Measurements from ENCODE around the gene SPPL2C. TPM values are rescaled to one million over a fixed set of nuclear protein-coding genes. Genes with fewer than 3 reads are reported as not detected.

SPPL2C gene
- total and polyA plus RNA-seq, 10 of the 15 experiments (the other 5 are each of a cell fraction or from before 2014, with no cell fraction given): not detected

DNA sequence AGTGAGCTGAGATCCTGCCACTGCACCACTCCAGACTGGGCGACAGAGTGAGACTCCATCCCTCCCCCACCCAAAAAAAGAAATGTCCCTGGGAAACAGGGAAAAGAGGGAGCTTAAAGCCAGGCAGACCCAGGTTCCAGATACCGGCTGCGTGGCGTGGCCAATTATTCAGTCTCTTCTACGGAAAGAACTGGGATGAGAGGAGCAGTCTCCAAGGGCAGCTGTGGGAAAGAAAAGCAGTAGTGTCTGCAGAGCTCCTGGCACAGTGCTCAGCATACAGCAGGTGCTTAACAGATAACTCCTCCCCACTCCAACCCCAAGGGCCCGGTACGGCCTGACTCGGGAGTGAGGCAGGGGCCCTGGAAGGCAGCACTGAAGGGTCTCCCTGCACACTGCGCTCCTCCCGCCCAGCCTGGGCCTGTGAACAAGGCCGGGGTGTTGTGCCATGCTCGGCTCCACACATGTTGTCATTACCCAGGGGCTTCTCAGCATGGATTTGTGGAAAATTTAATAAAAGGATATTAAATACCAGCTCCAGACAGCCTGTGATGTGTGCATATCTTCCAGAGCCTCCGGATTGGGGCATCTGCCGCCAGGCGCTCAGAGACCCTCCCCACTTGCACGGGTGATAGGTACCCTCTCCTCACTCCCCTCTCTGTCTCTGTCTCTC, 17.6 kb upstream of the SPPL2C start:
- FAIRE-seq (no peak), DNase-seq (ENCODE audit: low read depth, low spot score) (no peak), ATAC-seq (no peak)
- H3K27me3 ChIP-seq (replicated peaks in 1 of 2; ENCODE audit: control insufficient read depth in 2 of 2, insufficient read depth in 2 of 2, low read length in 1 of 2): peaks cover 0 to 1% of the 10 kb centered on the region in 2 experiments; a peak in 2 of 4 replicates
- no peaks in the 10 kb centered on the region; the same call in 1 of the 2 replicates for H4K20me1 ChIP-seq (ENCODE audit: control insufficient read depth, insufficient read depth)
- H3K9ac ChIP-seq (ENCODE audit: control insufficient read depth, insufficient read depth, low read length): no peak overlapping the region
- H3K9me3 ChIP-seq (replicated peaks; ENCODE audit: control insufficient read depth, insufficient read depth, low read length): no peaks in the 10 kb centered on the region
- ChIA-PET SMC1A (ENCODE audit: uncharacterized antibody, unreplicated experiment) (no interaction called here), CTCF (interaction anchor here (3.2 kb wide), 1 partner anchor 187 kb away, joined by 12 read pairs; no protein-coding TSS in a partner anchor), RAD21 (ENCODE audit: unreplicated experiment) (no interaction called here), POLR2A (no interaction called here)
- H3K4me2 ChIP-seq (ENCODE audit: control insufficient read depth, insufficient read depth): no peak overlapping the region
- no peak for TF ChIP-seq TCF7 (IDR thresholded peaks at IDR 0.05; ENCODE audit: borderline replicate concordance)
- no peak for TF ChIP-seq POLR2A (IDR thresholded peaks at IDR 0.05; ENCODE audit: low read depth, low read length)
- TF ChIP-seq SRF (IDR thresholded peaks at IDR 0.05; ENCODE audit: low read depth in 2 of 2, low read length in 2 of 2): no peak
- TF ChIP-seq, protein P1, sequence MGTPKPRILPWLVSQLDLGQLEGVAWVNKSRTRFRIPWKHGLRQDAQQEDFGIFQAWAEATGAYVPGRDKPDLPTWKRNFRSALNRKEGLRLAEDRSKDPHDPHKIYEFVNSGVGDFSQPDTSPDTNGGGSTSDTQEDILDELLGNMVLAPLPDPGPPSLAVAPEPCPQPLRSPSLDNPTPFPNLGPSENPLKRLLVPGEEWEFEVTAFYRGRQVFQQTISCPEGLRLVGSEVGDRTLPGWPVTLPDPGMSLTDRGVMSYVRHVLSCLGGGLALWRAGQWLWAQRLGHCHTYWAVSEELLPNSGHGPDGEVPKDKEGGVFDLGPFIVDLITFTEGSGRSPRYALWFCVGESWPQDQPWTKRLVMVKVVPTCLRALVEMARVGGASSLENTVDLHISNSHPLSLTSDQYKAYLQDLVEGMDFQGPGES (IDR thresholded peaks at IDR 0.05): no peak
- TF ChIP-seq SIX5 (IDR thresholded peaks at IDR 0.05; ENCODE audit: low read depth, low read length, severe bottlenecking): no peak
- TF ChIP-seq GATAD2B (conservative IDR thresholded peaks at IDR 0.05; ENCODE audit: low read depth): no peak
- no peak for TF ChIP-seq EED (IDR thresholded peaks at IDR 0.05; ENCODE audit: low read depth)
- TF ChIP-seq RAD21 (IDR thresholded peaks at IDR 0.05; ENCODE audit: insufficient read depth, low read depth, low read length): no peak
- TF ChIP-seq SPI1 (IDR thresholded peaks at IDR 0.05; ENCODE audit: borderline replicate concordance, insufficient read depth, low read depth, low read length): no peak
- 42% methylated on average over 16 of the region's 16 CpGs for WGBS (ENCODE audit: insufficient coverage, insufficient replicate concordance, low lambda C conversion rate, missing lambda C conversion rate)
- H2AFZ ChIP-seq (ENCODE audit: control insufficient read depth, low read depth, low read length): no peak overlapping the region
- H3K27ac ChIP-seq (ENCODE audit: control insufficient read depth, insufficient read depth): no peak overlapping the region
- BruUV-seq (replicated peaks): no TSS peak
- H3K4me1 ChIP-seq (ENCODE audit: control insufficient read depth, insufficient read depth, low read length): no peaks in the 10 kb centered on the region
- no peak overlapping the region for H3K4me3 ChIP-seq
- no peaks in the 10 kb centered on the region for H3K36me3 ChIP-seq (ENCODE audit: control insufficient read depth in 2 of 2, insufficient read depth in 2 of 2, low read length in 1 of 2)
- H3K79me2 ChIP-seq (ENCODE audit: control insufficient read depth, insufficient read depth, low read length): no peaks in the 10 kb centered on the region
- intact Hi-C loops (cut with micrococcal nuclease; ENCODE audit: unreplicated experiment): no loop called here
- in situ Hi-C loops (cut with MboI): loop anchor here (25.0 kb wide), 1 partner anchor 415 kb away; no protein-coding TSS in a partner anchor
